ENCODE data around the gene SLC16A3. TPM values are rescaled to one million over a fixed set of nuclear protein-coding genes. Genes with fewer than 3 reads are reported as not detected.
A peak's percentile ranks its signal among the peaks of the same experiment; 100 is the strongest.

Gene SLC16A3
- total and polyA plus RNA-seq, 9 of the 15 experiments (the other 6 are each of a cell fraction or from before 2014, with no cell fraction given): 0.11 to 5.4 (median 1.2) TPM; not detected in 2

DNA sequence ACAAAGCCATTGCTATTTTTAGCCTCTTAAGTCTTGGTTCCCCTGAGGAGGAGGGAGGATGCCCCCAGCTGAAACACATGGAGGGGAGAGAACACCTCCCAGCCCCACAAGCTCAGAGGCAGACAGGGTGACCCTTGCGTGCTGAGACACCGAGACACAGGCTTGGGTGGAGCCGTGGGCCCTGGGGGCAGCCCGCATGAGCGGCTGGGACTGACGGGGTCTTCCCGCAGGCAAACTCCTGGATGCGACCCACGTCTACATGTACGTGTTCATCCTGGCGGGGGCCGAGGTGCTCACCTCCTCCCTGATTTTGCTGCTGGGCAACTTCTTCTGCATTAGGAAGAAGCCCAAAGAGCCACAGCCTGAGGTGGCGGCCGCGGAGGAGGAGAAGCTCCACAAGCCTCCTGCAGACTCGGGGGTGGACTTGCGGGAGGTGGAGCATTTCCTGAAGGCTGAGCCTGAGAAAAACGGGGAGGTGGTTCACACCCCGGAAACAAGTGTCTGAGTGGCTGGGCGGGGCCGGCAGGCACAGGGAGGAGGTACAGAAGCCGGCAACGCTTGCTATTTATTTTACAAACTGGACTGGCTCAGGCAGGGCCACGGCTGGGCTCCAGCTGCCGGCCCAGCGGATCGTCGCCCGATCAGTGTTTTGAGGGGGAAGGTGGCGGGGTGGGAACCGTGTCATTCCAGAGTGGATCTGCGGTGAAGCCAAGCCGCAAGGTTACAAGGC lies 9.8 kb downstream of the SLC16A3 start:
- peak overlapping the region; percentile 30 for H3K4me3 ChIP-seq
- H3K27me3 ChIP-seq (ENCODE audit: control insufficient read depth in 2 of 2, insufficient read depth in 2 of 2, low read length in 2 of 2): no peaks in the 10 kb centered on the region
- POLR2A ChIA-PET: interaction anchor here (0.7 to 1.5 kb wide), 6 partner anchors 18 to 99 kb away, joined by 3 to 9 read pairs (median 4); no protein-coding TSS in a partner anchor
- peaks cover 38% of the 10 kb centered on the region for H3K79me2 ChIP-seq (ENCODE audit: control insufficient read depth, insufficient read depth, low read length)
- peaks cover 25% of the 10 kb centered on the region for H3K36me3 ChIP-seq (ENCODE audit: control insufficient read depth, insufficient read depth, low read length)
- no TSS peak for BruUV-seq (replicated peaks)
- DNase-seq (ENCODE audit: extremely low read depth in 1 of 4, low spot score in 3 of 4) (peak; percentile 67 to 94 (median 78)), FAIRE-seq (peak; percentile 100), ATAC-seq (peak; percentile 82)
- 4% methylated on average over 33 of the region's 33 CpGs for WGBS (ENCODE audit: insufficient coverage, low coverage, missing lambda C conversion rate)
- peaks cover 66 to 98% of the 10 kb centered on the region in 2 experiments for H3K4me1 ChIP-seq (replicated peaks in 1 of 2; ENCODE audit: control insufficient read depth in 2 of 2, insufficient read depth in 2 of 2, low read length in 2 of 2)
- no peaks in the 10 kb centered on the region for H3K9me3 ChIP-seq (replicated peaks; ENCODE audit: control insufficient read depth, insufficient read depth, low read depth, low read length)
- peak overlapping the region; percentile 73 for H3K27ac ChIP-seq (ENCODE audit: extremely low read depth, low read depth, low read length)
- H2AFZ ChIP-seq (ENCODE audit: low read depth, low read length): peak overlapping the region; percentile 72
- in situ Hi-C loops (cut with MboI) (no loop called here), intact Hi-C loops (cut with micrococcal nuclease) (loop anchor here (2.0 to 5.0 kb wide), 3 partner anchors 82 to 176 kb away; no protein-coding TSS in a partner anchor)
- no peaks in the 10 kb centered on the region for H3K9me1 ChIP-seq (ENCODE audit: control insufficient read depth, insufficient read depth, low read length)
- peak overlapping the region; percentile 58 to 90 for H3K9ac ChIP-seq (ENCODE audit: insufficient read depth in 1 of 2, low read depth in 2 of 2, low read length in 2 of 2)
- peak overlapping the region; percentile 83 for H3K4me2 ChIP-seq (ENCODE audit: insufficient read depth, low read length)
- CTCF ChIA-PET (ENCODE audit: low intra/inter-chr PET ratio): interaction anchor here (0.6 to 1.1 kb wide), 2 partner anchors 83 to 967 kb away, joined by 3 read pairs; no protein-coding TSS in a partner anchor
- 0 out of 2 replicates have a peak, but pooled peaks cover 2% of the 10 kb centered on the region for H4K20me1 ChIP-seq (replicated peaks; ENCODE audit: control insufficient read depth, insufficient read depth, low read length)
- TF ChIP-seq, protein P1, sequence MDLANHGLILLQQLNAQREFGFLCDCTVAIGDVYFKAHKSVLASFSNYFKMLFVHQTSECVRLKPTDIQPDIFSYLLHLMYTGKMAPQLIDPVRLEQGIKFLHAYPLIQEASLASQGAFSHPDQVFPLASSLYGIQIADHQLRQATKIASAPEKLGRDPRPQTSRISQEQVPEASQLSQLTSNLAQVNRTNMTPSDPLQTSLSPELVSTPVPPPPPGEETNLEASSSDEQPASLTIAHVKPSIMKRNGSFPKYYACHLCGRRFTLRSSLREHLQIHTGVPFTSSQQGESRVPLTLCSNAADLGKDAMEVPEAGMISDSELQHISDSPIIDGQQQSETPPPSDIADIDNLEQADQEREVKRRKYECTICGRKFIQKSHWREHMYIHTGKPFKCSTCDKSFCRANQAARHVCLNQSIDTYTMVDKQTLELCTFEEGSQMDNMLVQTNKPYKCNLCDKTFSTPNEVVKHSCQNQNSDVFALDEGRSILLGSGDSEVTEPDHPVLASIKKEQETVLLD (IDR thresholded peaks at IDR 0.05): peak; percentile 41; the same call in 1 of the 2 replicates
- TF ChIP-seq GABPB1 (CRISPR knock-in tag; IDR thresholded peaks at IDR 0.05) (peak; percentile 60; the same call in 1 of the 2 replicates), TAF1 (IDR thresholded peaks at IDR 0.05; ENCODE audit: control insufficient read depth, extremely low read depth, insufficient read depth, low read length, severe bottlenecking) (peak; percentile 41), POLR2A (conservative IDR thresholded peaks at IDR 0.05) (peak; percentile 79), TRIM24 (IDR thresholded peaks at IDR 0.05) (0 out of 4 replicates have a peak, but pooled peaks of 1 of the 2 experiments have one; percentile 8), MEF2D (tag; conservative IDR thresholded peaks at IDR 0.05; ENCODE audit: low read depth) (peak; percentile 67; the same call in 1 of the 2 replicates), MEIS2 (IDR thresholded peaks at IDR 0.05; ENCODE audit: partially characterized antibody) (no peak), HDGF (IDR thresholded peaks at IDR 0.05) (peak; percentile 39; the same call in 1 of the 2 replicates), ZNF347 (CRISPR knock-in tag; IDR thresholded peaks at IDR 0.05; ENCODE audit: low read depth) (no peak), POLR2B (IDR thresholded peaks at IDR 0.05; ENCODE audit: low read depth, partially characterized antibody) (peak; percentile 70)
- TF ChIP-seq, protein P2, sequence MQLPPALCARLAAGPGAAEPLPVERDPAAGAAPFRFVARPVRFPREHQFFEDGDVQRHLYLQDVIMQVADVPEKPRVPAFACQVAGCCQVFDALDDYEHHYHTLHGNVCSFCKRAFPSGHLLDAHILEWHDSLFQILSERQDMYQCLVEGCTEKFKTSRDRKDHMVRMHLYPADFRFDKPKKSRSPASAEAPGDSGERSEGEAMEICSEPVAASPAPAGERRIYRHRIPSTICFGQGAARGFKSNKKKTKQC (CRISPR knock-in tag; IDR thresholded peaks at IDR 0.05): no peak
- TF ChIP-seq, protein P3, sequence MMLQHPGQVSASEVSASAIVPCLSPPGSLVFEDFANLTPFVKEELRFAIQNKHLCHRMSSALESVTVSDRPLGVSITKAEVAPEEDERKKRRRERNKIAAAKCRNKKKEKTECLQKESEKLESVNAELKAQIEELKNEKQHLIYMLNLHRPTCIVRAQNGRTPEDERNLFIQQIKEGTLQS (IDR thresholded peaks at IDR 0.05): no peak
- TF ChIP-seq, protein P3 (CRISPR knock-in tag; conservative IDR thresholded peaks at IDR 0.05): 0 out of 2 replicates have a peak, but pooled peaks have one; percentile 36
- TF ChIP-seq, protein P4, sequence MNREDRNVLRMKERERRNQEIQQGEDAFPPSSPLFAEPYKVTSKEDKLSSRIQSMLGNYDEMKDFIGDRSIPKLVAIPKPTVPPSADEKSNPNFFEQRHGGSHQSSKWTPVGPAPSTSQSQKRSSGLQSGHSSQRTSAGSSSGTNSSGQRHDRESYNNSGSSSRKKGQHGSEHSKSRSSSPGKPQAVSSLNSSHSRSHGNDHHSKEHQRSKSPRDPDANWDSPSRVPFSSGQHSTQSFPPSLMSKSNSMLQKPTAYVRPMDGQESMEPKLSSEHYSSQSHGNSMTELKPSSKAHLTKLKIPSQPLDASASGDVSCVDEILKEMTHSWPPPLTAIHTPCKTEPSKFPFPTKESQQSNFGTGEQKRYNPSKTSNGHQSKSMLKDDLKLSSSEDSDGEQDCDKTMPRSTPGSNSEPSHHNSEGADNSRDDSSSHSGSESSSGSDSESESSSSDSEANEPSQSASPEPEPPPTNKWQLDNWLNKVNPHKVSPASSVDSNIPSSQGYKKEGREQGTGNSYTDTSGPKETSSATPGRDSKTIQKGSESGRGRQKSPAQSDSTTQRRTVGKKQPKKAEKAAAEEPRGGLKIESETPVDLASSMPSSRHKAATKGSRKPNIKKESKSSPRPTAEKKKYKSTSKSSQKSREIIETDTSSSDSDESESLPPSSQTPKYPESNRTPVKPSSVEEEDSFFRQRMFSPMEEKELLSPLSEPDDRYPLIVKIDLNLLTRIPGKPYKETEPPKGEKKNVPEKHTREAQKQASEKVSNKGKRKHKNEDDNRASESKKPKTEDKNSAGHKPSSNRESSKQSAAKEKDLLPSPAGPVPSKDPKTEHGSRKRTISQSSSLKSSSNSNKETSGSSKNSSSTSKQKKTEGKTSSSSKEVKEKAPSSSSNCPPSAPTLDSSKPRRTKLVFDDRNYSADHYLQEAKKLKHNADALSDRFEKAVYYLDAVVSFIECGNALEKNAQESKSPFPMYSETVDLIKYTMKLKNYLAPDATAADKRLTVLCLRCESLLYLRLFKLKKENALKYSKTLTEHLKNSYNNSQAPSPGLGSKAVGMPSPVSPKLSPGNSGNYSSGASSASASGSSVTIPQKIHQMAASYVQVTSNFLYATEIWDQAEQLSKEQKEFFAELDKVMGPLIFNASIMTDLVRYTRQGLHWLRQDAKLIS (CRISPR knock-in tag; IDR thresholded peaks at IDR 0.05): 0 out of 2 replicates have a peak, but pooled peaks have one; percentile 45
